T-helper 22 cell (primary cell): Measurements from ENCODE around the gene PDGFA.

Experiments
- DNase-seq: peaks from one replicate; pipeline ENCODE4 v3.0.0-alpha.2; 2020; ENCODE audit warnings: low read depth

Gene PDGFA

GRCh38 chr7:519484-520390 lies at the start of gene PDGFA:
Gene PDGFA (minus strand): TSS chr7:519846. CDS start chr7:519001, 845 bp downstream.
- DNase-seq, result no peak

- no peak for DNase-seq
These were observed 48.6 kb upstream of the PDGFA start for GRCh38 chr7:568031-568951.

DNA sequence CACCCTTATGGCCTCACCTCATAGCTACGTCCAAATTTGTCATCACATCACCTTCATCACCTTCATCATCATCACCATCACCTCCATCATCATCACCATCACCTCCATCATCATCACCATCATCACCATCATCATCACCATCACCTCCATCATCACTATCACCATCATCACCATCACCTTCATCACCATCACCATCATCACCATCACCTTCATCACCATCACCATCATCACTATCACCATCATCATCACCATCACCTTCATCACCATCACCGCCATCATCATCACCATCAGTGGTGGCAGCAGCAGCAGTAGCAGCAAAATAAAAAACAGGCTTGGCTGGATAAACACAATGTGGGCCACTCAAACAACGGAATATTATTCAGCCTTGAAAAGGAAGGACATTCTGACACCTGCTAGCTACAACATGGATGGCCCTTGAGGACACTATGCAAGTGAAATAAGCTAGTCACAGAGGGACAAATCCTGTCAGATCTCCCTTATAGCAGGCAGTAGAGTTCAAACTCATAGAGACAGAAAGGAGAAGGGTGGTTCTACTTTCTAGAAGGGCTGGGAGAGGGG lies 47.7 kb upstream of the PDGFA start:
- DNase-seq, result no peak

DNA sequence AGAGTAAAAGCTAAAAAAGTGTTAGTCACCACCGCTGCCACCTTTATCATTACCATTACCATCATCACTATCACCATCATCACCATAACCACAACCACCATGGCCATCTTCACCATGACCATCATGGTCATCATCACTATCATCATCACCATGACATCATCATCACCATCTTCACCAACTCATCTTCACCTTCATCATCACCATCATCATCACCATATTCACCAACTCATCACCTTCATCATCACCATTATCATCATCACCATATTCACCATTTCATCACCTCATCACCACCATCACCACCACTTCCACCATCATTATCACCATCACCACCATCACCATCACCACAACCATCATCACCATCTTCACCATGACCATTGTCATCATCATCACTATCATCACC lies 46.5 kb upstream of the PDGFA start:
- no peak for DNase-seq

GRCh38 chr7:564176-564865 lies 44.7 kb upstream of the PDGFA start:
- DNase-seq, result no peak

DNA sequence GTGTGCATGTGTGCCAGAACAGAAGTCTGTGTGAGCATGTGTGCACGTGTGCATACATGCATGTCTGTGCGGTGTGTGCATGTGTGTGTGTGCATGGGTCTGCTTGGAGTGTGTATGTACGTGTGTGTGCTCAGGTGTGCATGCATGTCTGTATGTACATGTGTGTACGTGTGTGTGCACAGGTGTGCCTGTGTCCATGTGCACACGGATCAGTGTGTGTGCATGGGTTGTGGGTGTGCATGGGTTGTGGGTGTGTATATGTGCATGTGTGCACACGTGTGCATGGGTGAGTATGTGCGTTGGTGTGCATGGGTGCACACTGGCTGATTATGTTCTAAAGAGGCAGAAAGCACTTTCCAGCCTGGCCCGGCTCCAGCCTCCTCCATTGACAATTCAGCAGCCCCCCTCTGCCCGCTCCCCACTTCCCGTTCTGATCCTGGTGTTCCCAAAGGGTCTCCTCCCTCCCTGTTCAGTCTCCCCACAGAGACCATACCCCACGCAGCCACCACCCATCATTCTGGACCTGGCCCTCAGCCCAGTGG lies 44.1 kb upstream of the PDGFA start:
- no peak for DNase-seq

GRCh38 chr7:562789-563628 lies 43.4 kb upstream of the PDGFA start:
- DNase-seq, result no peak

DNA sequence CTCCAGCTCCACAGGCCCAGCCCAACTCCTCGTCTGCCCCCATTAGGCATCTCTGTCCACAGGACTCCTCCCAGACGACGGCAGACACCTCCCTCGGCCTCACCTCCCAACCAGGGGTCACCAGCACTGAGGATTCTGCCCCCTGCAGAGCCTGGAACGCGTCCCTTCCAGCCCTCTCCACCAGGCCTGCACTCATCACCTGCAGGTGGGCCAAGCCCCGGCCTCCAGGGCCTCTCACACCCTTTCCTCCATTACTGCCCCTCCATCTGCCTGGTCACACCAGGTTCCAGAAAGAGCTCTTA lies 42.7 kb upstream of the PDGFA start:
- DNase-seq, result no peak

DNA sequence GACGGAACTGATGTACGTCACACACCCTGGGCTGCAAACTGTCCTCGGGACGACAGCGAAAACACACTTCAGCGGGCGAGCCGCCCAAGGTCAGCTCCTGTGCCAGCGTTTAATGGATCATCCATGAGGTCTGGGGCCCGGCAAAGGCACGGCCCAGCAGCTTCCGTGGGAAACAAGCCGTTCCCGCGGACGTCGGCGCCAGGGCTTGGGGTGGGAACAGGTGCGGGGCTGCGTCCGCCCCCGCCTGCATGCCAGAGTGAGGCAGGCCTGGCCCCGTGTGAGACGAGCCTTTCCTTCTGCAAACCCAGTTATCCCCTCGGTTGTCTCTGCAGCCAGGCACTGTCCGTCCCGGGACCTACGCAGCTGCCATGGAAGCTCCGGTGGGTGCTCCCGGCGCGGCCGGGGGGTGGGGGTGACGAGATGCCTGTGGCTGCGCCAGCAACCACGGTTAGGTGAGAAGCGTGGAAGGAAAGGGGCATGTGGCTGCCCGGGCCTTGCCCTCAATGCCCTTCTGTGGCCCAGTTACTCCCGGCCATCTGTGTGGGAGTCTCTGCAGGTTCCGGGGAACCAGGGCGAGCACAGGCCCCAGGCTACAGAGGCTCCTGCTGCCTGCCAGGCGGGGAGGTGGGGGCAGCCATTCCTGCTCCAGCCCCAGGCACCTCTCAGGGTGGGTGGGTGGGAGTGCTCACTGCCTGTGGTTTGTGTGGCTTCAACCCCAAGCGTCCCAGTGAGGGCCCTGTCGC lies 42.2 kb upstream of the PDGFA start:
- no peak for DNase-seq

- no peak for DNase-seq
These were observed 41.5 kb upstream of the PDGFA start for GRCh38 chr7:560966-561630.

- no peak for DNase-seq
These were observed 39.7 kb upstream of the PDGFA start for GRCh38 chr7:559396-559705.

GRCh38 chr7:557558-557881 lies 37.9 kb upstream of the PDGFA start:
- no peak for DNase-seq

DNA sequence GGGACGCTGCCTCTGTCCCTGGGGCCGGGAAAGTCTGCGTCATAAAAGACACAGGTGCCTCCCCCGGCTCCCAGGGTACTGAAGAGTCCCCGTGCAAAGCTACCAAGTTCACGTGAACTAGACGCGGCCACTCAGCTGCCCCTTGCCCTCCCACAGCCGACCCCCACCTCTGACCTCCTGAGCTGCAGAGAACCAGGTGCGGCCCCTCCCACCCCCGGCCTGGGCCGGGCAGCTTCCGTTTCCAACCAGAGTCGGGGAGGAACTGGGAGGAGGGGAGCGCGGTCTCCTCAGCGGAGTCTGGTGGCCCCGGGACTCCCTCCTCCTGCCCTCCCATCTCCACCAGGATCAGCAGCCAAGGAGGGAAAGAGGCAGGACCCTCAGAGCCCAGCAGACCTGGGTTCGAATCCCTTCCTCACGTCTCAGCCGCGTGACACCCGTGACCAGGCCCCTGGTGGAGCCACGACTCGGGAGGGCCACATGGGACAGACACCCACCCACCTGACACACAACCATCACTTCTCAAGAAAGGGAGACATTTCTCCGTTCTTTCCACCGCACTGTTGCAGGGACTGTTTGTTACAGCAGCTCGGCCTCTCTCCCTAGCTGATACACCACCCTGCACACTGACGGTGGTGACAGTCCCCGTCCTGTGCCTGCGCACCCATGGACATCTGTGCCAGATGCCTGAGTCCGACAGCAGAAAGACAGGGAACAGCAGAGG lies 37.4 kb upstream of the PDGFA start:
- no peak for DNase-seq

GRCh38 chr7:556291-556826 lies 36.7 kb upstream of the PDGFA start:
- DNase-seq, result no peak

- DNase-seq, result no peak
These were observed 36.0 kb upstream of the PDGFA start for GRCh38 chr7:555551-556160.

DNA sequence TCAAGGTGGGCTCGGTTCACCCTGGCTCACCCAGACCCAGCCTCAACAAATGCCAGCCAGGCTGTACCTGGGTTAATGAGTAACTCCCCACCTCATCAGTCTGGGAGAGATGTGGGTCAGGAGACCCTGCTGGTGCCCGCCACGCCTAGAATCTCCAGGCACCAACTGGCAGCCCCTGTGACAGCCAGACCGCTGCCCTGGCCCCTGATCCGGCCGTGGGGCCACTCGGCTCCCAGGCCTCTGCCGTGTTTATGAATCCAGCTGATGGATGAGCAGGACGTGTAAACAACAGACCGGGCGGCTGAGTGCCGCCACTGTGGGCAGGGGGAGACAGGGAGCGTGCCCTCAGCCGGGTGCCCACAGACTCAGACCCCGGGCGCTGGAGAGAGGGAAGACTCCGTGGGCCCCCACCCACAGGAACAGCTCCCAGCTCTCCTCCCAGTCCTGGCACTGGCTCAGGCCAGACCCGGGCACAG lies 34.0 kb upstream of the PDGFA start:
- DNase-seq, result no peak

DNA sequence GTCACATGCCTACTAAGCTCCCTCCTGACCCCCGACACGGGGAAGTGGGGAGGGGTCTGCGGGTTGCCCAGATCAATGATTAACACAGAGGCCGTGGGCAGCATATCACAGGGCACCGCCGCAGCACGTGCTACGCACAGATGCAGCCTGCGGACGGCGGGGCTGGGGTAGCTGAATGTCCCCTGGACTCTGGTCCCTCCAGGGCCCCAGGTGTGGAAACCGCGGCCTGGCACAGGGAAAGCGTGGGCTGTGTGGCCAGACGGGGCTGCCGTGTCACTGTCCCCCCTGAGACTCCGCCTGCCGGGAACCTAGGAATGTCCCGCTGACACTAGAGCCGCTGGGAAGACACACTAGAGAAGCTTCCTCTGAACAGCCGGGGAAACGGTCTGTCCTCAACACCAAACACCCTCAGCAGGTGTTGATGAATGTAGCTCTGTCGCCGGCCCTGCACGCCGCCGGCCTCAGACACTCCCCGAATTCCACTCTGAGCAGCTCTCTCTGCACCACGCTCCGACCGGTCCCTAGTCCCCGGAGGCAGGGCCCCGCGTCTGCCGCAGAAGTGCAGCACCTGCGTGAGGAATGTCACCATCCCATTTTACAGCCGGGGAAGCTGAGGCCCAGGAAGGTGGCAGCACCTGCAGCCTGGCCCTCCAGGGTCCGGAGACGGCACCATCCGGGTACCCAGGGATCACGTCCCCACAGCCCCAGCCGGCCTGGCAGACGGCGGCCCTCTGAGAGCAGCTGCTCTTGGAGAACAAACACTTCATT lies 33.4 kb upstream of the PDGFA start:
- DNase-seq, result no peak
